ENCODE measurements around the gene DCD. TPM values are rescaled to one million over a fixed set of nuclear protein-coding genes. Genes with fewer than 3 reads are reported as not detected.

DCD gene
- total and polyA plus RNA-seq, 4 donors = not detected

GRCh38 chr12:54660320-54660962 is 12.3 kb upstream of the DCD start:
- ATAC-seq (ENCODE audit: low FRiP score) (no peak), DNase-seq (no peak)
- Histone ChIP-seq H3K9me3 (ENCODE audit: control insufficient read depth, low read length) (no peaks in the 10 kb centered on the region), H3K36me3 (ENCODE audit: control insufficient read depth in 1 of 2, insufficient read depth in 2 of 2, low read length in 1 of 2) (no peaks in the 10 kb centered on the region), H3K27me3 (ENCODE audit: control insufficient read depth in 1 of 2, insufficient read depth in 2 of 2, low read length in 1 of 2) (no peaks in the 10 kb centered on the region), H3K4me1 (ENCODE audit: control insufficient read depth in 1 of 2, insufficient read depth in 2 of 2, low read length in 2 of 2) (no peaks in the 10 kb centered on the region), H3K4me3 (ENCODE audit: low read length in 2 of 2) (no peak overlapping the region), H3K27ac (ENCODE audit: low read depth in 1 of 2, low read length in 2 of 2) (no peak overlapping the region)
- intact Hi-C loops (cut with DNase I) = no loop called here
- 75 to 76% methylated on average over 10 of the region's 10 CpGs for WGBS, 2 donors

DNA sequence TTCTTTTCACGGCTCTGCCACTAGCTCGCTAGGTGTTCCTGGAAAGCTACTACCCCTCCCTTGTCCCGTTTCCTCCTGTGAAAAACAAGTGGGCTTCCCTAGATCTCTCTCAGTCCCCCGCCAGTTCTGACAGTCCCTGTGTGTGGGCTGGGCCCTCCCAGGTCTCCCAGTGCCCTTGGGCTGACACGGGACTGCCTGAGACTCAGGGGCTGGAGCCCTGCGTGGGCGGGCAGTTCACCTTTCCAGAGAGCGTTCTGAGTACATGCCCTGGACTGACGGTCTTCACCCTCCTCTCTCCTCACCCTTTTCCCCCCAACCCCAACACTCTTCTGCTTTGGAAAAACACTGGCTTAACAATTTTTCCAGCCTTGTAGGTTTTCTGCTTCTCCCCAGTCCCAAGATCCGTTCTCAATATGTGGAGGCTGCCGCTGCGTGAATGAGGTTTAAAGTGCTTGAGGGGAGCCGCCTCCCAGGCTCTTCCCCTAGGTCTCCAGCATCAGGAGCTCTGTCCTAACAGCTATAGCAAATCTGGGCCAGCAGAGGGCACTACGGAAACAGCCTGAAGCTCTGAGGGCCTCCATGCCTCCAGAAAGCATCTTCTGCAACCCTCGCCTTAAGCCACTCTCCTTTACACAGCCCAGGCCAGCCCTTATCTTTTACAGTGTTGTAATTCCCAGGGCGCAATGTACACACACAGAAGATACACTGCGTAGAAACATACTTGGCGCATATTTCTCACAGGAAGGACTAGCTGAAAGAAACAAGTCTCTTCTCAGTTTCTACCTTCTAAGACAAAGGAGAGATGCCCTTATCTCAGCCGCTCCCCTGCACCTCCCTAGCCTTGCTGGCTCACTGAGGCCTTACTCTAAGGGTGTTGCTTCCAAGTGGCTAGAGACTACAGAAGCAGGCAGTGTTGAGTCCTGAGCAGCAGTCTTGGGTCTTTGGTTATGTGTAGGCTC is 10.4 kb upstream of the DCD start:
- Histone ChIP-seq H3K4me3 (ENCODE audit: low read length in 2 of 2) (no peak overlapping the region), H3K9me3 (ENCODE audit: control insufficient read depth, low read length) (no peaks in the 10 kb centered on the region), H3K4me1 (ENCODE audit: control insufficient read depth in 1 of 2, insufficient read depth in 2 of 2, low read length in 2 of 2) (no peaks in the 10 kb centered on the region), H3K27ac (ENCODE audit: low read depth in 1 of 2, low read length in 2 of 2) (no peak overlapping the region), H3K36me3 (ENCODE audit: control insufficient read depth in 1 of 2, insufficient read depth in 2 of 2, low read length in 1 of 2) (no peaks in the 10 kb centered on the region), H3K27me3 (ENCODE audit: control insufficient read depth in 1 of 2, insufficient read depth in 2 of 2, low read length in 1 of 2) (no peaks in the 10 kb centered on the region)
- intact Hi-C loops (cut with DNase I) = no loop called here
- no peak for DNase-seq
- WGBS, 2 donors = 56% methylated on average over 19 of the region's 19 CpGs
- no peak for ATAC-seq (ENCODE audit: low FRiP score)

DNA sequence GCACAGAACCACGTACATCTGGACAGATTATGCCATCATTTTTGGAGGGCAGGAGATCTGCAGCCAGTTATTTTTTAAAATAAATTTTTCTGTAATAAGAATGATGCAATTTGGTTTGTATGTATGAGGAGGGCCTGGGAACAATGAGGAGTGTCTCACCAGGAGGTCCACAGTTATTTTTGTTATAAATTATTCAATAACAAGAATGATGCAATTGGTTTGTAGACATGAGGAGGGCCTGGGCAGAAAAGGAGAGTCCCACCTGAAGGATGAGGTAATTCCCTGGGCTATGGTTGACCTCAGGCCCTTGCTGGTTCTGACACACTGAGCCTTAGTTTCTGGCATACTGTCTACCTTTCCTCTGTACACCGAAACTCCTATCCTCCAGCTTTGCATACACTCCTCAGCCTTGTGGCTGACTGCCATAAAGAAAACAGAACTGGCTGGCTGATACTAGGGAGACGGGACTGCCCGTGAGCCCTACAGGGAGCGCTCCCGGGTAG is 9.0 kb upstream of the DCD start:
- H3K4me3 ChIP-seq (ENCODE audit: low read length in 2 of 2) = no peak overlapping the region
- intact Hi-C loops (cut with DNase I) = no loop called here
- DNase-seq (no peak), ATAC-seq (ENCODE audit: low FRiP score) (no peak)
- WGBS, 2 donors = 43 to 44% methylated on average over 6 of the region's 6 CpGs
- no peaks in the 10 kb centered on the region for H3K4me1 ChIP-seq (ENCODE audit: control insufficient read depth in 1 of 2, insufficient read depth in 2 of 2, low read length in 2 of 2)
- no peaks in the 10 kb centered on the region for H3K36me3 ChIP-seq (ENCODE audit: control insufficient read depth in 1 of 2, insufficient read depth in 2 of 2, low read length in 1 of 2)
- no peaks in the 10 kb centered on the region for H3K9me3 ChIP-seq (ENCODE audit: control insufficient read depth, low read length)
- no peak overlapping the region for H3K27ac ChIP-seq (ENCODE audit: low read depth in 1 of 2, low read length in 2 of 2)
- no peaks in the 10 kb centered on the region for H3K27me3 ChIP-seq (ENCODE audit: control insufficient read depth in 1 of 2, insufficient read depth in 2 of 2, low read length in 1 of 2)

GRCh38 chr12:54654926-54655325 is 6.8 kb upstream of the DCD start:
- DNase-seq (no peak), ATAC-seq (ENCODE audit: low FRiP score) (no peak)
- Histone ChIP-seq H3K27ac (ENCODE audit: low read depth in 1 of 2, low read length in 2 of 2) (no peak overlapping the region), H3K36me3 (ENCODE audit: control insufficient read depth in 1 of 2, insufficient read depth in 2 of 2, low read length in 1 of 2) (no peaks in the 10 kb centered on the region), H3K9me3 (ENCODE audit: control insufficient read depth, low read length) (no peaks in the 10 kb centered on the region), H3K4me1 (ENCODE audit: control insufficient read depth in 1 of 2, insufficient read depth in 2 of 2, low read length in 2 of 2) (no peaks in the 10 kb centered on the region), H3K4me3 (ENCODE audit: low read length in 2 of 2) (no peak overlapping the region), H3K27me3 (ENCODE audit: control insufficient read depth in 1 of 2, insufficient read depth in 2 of 2, low read length in 1 of 2) (no peaks in the 10 kb centered on the region)
- intact Hi-C loops (cut with DNase I) = no loop called here
- WGBS, 2 donors = 19 to 27% methylated on average over 2 of the region's 2 CpGs

GRCh38 chr12:54653025-54653424 is 4.9 kb upstream of the DCD start:
- intact Hi-C loops (cut with DNase I) = no loop called here

GRCh38 chr12:54650889-54651288 is 2.7 kb upstream of the DCD start:
- Histone ChIP-seq H3K36me3 (ENCODE audit: control insufficient read depth in 1 of 2, insufficient read depth in 2 of 2, low read length in 1 of 2) (no peaks in the 10 kb centered on the region), H3K4me3 (ENCODE audit: low read length in 2 of 2) (no peak overlapping the region), H3K4me1 (ENCODE audit: control insufficient read depth in 1 of 2, insufficient read depth in 2 of 2, low read length in 2 of 2) (no peaks in the 10 kb centered on the region), H3K27ac (ENCODE audit: low read depth in 1 of 2, low read length in 2 of 2) (no peak overlapping the region), H3K27me3 (ENCODE audit: control insufficient read depth in 1 of 2, insufficient read depth in 2 of 2, low read length in 1 of 2) (no peaks in the 10 kb centered on the region), H3K9me3 (ENCODE audit: control insufficient read depth, low read length) (no peaks in the 10 kb centered on the region)
- DNase-seq (no peak), ATAC-seq (ENCODE audit: low FRiP score) (no peak)
- 59 to 66% methylated on average over 5 of the region's 5 CpGs for WGBS, 2 donors
- intact Hi-C loops (cut with DNase I) = no loop called here

More at GRCh38 chr12:54653025-54653424, 4.9 kb upstream of the DCD start:
- ATAC-seq (ENCODE audit: low FRiP score) = no peak
- WGBS, 2 donors = 74 to 81% methylated on average over 9 of the region's 9 CpGs
- Histone ChIP-seq H3K4me3 (ENCODE audit: low read length in 2 of 2) (no peak overlapping the region), H3K4me1 (ENCODE audit: control insufficient read depth in 1 of 2, insufficient read depth in 2 of 2, low read length in 2 of 2) (no peaks in the 10 kb centered on the region), H3K9me3 (ENCODE audit: control insufficient read depth, low read length) (no peaks in the 10 kb centered on the region), H3K27me3 (ENCODE audit: control insufficient read depth in 1 of 2, insufficient read depth in 2 of 2, low read length in 1 of 2) (no peaks in the 10 kb centered on the region), H3K27ac (ENCODE audit: low read depth in 1 of 2, low read length in 2 of 2) (no peak overlapping the region), H3K36me3 (ENCODE audit: control insufficient read depth in 1 of 2, insufficient read depth in 2 of 2, low read length in 1 of 2) (no peaks in the 10 kb centered on the region)
- no peak for DNase-seq

DNA sequence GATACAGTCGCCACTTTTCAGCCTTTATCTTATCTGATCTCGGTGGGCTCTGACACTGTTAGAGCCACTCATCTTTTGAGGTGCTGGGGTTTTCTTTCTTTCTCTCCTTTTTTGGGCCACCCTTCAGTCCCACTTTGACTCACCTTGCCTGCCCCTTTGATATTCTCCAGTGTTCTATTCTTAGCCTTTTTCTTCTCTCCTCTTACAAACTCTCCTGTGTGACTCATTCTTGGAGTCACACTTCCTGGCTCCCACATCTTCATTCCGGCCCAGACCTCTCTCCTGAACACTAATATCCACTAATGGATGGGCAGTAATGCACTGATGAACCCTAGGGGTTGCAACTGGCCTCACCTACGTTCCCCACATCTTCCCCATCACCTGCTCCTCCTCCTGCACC is 2.2 kb upstream of the DCD start:
- H3K4me1 ChIP-seq (ENCODE audit: control insufficient read depth in 1 of 2, insufficient read depth in 2 of 2, low read length in 2 of 2) = no peaks in the 10 kb centered on the region
- H3K36me3 ChIP-seq (ENCODE audit: control insufficient read depth in 1 of 2, insufficient read depth in 2 of 2, low read length in 1 of 2) = no peaks in the 10 kb centered on the region
- no peak overlapping the region for H3K4me3 ChIP-seq (ENCODE audit: low read length in 2 of 2)
- no peaks in the 10 kb centered on the region for H3K27me3 ChIP-seq (ENCODE audit: control insufficient read depth in 1 of 2, insufficient read depth in 2 of 2, low read length in 1 of 2)
- no peaks in the 10 kb centered on the region for H3K9me3 ChIP-seq (ENCODE audit: control insufficient read depth, low read length)
- DNase-seq (no peak), ATAC-seq (ENCODE audit: low FRiP score) (no peak)
- 42 to 48% methylated on average over 4 of the region's 4 CpGs for WGBS, 2 donors
- intact Hi-C loops (cut with DNase I) = no loop called here
- H3K27ac ChIP-seq (ENCODE audit: low read depth in 1 of 2, low read length in 2 of 2) = no peak overlapping the region

- H3K4me3 ChIP-seq (ENCODE audit: low read length in 2 of 2) = no peak overlapping the region
- no peaks in the 10 kb centered on the region for H3K4me1 ChIP-seq (ENCODE audit: control insufficient read depth in 1 of 2, insufficient read depth in 2 of 2, low read length in 2 of 2)
- no peaks in the 10 kb centered on the region for H3K36me3 ChIP-seq (ENCODE audit: control insufficient read depth in 1 of 2, insufficient read depth in 2 of 2, low read length in 1 of 2)
- DNase-seq = no peak
- ATAC-seq (ENCODE audit: low FRiP score) = no peak
- H3K27me3 ChIP-seq (ENCODE audit: control insufficient read depth in 1 of 2, insufficient read depth in 2 of 2, low read length in 1 of 2) = no peaks in the 10 kb centered on the region
- no peak overlapping the region for H3K27ac ChIP-seq (ENCODE audit: low read depth in 1 of 2, low read length in 2 of 2)
- no peaks in the 10 kb centered on the region for H3K9me3 ChIP-seq (ENCODE audit: control insufficient read depth, low read length)
- WGBS, 2 donors = 69 to 75% methylated on average over 1 of the region's 1 CpG
- intact Hi-C loops (cut with DNase I) = no loop called here
Observed at GRCh38 chr12:54649825-54650224, 1.7 kb upstream of the DCD start.
